ENCODE measurements around the gene MRPS31.
"Not testable (repeated sequence)": the region's sequence is repeated elsewhere in the genome, so short reads cannot be mapped to it uniquely, and the experiment has no call there.

MRPS31 gene

GRCh38 chr13:40792284-40793051 lies 21.5 kb upstream of the MRPS31 start:
- no peak overlapping the region for H3K4me3 ChIP-seq
- no peak overlapping the region for H3K27ac ChIP-seq

- peak overlapping the region; percentile 48 to 85 (median 65) for H3K4me3 ChIP-seq
- H3K27ac ChIP-seq: peak overlapping the region in 20 of 21 experiments; percentile 65 to 87 (median 80)
Measured at GRCh38 chr13:40790154-40790616, 19.2 kb upstream of the MRPS31 start.

- Histone ChIP-seq H3K4me3 (peak within 1 kb of the TSS; percentile 48 to 85 (median 65)), H3K27ac (peak within 1 kb of the TSS; percentile 65 to 87 (median 81))
Measured at GRCh38 chr13:40789275-40790153, 18.5 kb upstream of the MRPS31 start, which contains the start of gene SLC25A15. Gene SLC25A15, plus strand, starts transcription at chr13:40789611. Its CDS starts 3,616 bp downstream, at chr13:40793227.

GRCh38 chr13:40788540-40789274 lies 17.7 kb upstream of the MRPS31 start:
- Histone ChIP-seq H3K27ac (peak overlapping the region; percentile 65 to 87 (median 81)), H3K4me3 (peak overlapping the region; percentile 48 to 85 (median 65))

- Histone ChIP-seq H3K4me3 (no peak overlapping the region), H3K27ac (peak overlapping the region in 1 of 21 experiments; percentile 29)
Measured at GRCh38 chr13:40787062-40787461, 16.1 kb upstream of the MRPS31 start.

GRCh38 chr13:40786568-40786996 lies 15.6 kb upstream of the MRPS31 start:
- Histone ChIP-seq H3K27ac (peak overlapping the region in 1 of 21 experiments; percentile 29), H3K4me3 (no peak overlapping the region)

- Histone ChIP-seq H3K27ac (no peak overlapping the region), H3K4me3 (no peak overlapping the region)
Measured at GRCh38 chr13:40784540-40784939, 13.6 kb upstream of the MRPS31 start.

GRCh38 chr13:40782971-40783370 lies 12.0 kb upstream of the MRPS31 start:
- not testable (repeated sequence) for H3K4me3 ChIP-seq

GRCh38 chr13:40781717-40782116 lies 10.7 kb upstream of the MRPS31 start:
- Histone ChIP-seq H3K4me3 (no peak overlapping the region), H3K27ac (no peak overlapping the region)

More at GRCh38 chr13:40782971-40783370, 12.0 kb upstream of the MRPS31 start:
- H3K27ac ChIP-seq: not testable (repeated sequence)

GRCh38 chr13:40780822-40781401 lies 9.9 kb upstream of the MRPS31 start:
- Histone ChIP-seq H3K4me3 (no peak overlapping the region), H3K27ac (no peak overlapping the region)

GRCh38 chr13:40779796-40780285 lies 8.9 kb upstream of the MRPS31 start:
- Histone ChIP-seq H3K27ac (no peak overlapping the region), H3K4me3 (no peak overlapping the region)

GRCh38 chr13:40779049-40779448 lies 8.1 kb upstream of the MRPS31 start:
- Histone ChIP-seq H3K4me3 (no peak overlapping the region), H3K27ac (peak overlapping the region in 1 of 21 experiments; percentile 2)

GRCh38 chr13:40777809-40778175 lies 6.8 kb upstream of the MRPS31 start:
- peak overlapping the region in 10 of 21 experiments; percentile 5 to 83 (median 56) for H3K27ac ChIP-seq
- no peak overlapping the region for H3K4me3 ChIP-seq

GRCh38 chr13:40777166-40777808 lies 6.3 kb upstream of the MRPS31 start:
- H3K27ac ChIP-seq: peak overlapping the region in 13 of 21 experiments; percentile 5 to 83 (median 57)
- H3K4me3 ChIP-seq: peak overlapping the region in 2 of 7 experiments; percentile 2 to 6

GRCh38 chr13:40776681-40777165 lies 5.7 kb upstream of the MRPS31 start:
- H3K27ac ChIP-seq: peak overlapping the region in 12 of 21 experiments; percentile 5 to 83 (median 60)
- H3K4me3 ChIP-seq: peak overlapping the region in 1 of 7 experiments; percentile 6

GRCh38 chr13:40776232-40776631 lies 5.2 kb upstream of the MRPS31 start:
- Histone ChIP-seq H3K27ac (peak overlapping the region in 8 of 21 experiments; percentile 5 to 83 (median 70)), H3K4me3 (no peak overlapping the region)

- Histone ChIP-seq H3K27ac (no peak overlapping the region), H3K4me3 (no peak overlapping the region)
Measured at GRCh38 chr13:40774672-40775071, 3.7 kb upstream of the MRPS31 start.

GRCh38 chr13:40772765-40773473 lies 1.9 kb upstream of the MRPS31 start:
- H3K27ac ChIP-seq: no peak overlapping the region
- H3K4me3 ChIP-seq: no peak overlapping the region
